OCI-LY7 (cell line): ENCODE data around the gene TM4SF1.

Source experiments
- EZH2phosphoT487 ChIP-seq: fragments of 200-600 bp; sonication (generic); IDR thresholded peaks from 2 replicates; pipeline ENCODE4 v1.6.1; 2018; ENCODE audit warnings: low read depth, borderline replicate concordance, mild to moderate bottlenecking, mixed run types, antibody characterized with exemption, low read length, moderate library complexity, mixed read lengths
- TF ChIP-seq, protein P1 (sequence below): fragments of 200-600 bp; sonication (generic); conservative IDR thresholded peaks from 2 replicates; pipeline ENCODE4 v1.5.1; 2014; ENCODE audit warnings: mild to moderate bottlenecking, antibody characterized with exemption, low read length, moderate library complexity, mixed read lengths

DNA sequence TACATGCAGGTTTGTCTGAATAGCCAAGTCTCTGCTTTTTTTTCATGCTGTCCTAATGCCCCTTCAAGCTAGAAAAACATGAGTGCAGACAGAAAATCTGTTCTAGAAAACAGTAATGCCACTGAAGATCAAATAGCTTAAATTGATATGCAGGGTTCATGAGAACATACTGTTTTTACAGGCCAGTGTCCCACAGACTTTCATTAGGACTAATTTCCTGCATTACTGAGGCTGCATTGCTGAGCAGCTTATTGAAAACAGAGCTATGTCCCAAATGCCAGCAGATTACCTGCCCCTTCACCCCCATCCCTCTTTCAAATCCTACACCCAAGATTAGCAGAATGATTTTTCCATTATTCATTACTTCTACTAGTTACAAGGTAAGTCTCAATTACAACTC, 44.7 kb downstream of the TM4SF1 start:
- TF ChIP-seq, protein P1, sequence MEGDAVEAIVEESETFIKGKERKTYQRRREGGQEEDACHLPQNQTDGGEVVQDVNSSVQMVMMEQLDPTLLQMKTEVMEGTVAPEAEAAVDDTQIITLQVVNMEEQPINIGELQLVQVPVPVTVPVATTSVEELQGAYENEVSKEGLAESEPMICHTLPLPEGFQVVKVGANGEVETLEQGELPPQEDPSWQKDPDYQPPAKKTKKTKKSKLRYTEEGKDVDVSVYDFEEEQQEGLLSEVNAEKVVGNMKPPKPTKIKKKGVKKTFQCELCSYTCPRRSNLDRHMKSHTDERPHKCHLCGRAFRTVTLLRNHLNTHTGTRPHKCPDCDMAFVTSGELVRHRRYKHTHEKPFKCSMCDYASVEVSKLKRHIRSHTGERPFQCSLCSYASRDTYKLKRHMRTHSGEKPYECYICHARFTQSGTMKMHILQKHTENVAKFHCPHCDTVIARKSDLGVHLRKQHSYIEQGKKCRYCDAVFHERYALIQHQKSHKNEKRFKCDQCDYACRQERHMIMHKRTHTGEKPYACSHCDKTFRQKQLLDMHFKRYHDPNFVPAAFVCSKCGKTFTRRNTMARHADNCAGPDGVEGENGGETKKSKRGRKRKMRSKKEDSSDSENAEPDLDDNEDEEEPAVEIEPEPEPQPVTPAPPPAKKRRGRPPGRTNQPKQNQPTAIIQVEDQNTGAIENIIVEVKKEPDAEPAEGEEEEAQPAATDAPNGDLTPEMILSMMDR = no peak
- no peak for TF ChIP-seq EZH2phosphoT487
